ENCODE data around the gene SPATA1. TPM values are rescaled to one million over a fixed set of nuclear protein-coding genes. Genes with fewer than 3 reads are reported as not detected.
"Not testable (repeated sequence)": the region's sequence is repeated elsewhere in the genome, so short reads cannot be mapped to it uniquely, and the experiment has no call there.

SPATA1 gene
- total RNA-seq, 1 donor from 2014 or later, result 1.2 TPM

- peaks cover 6% of the 10 kb centered on the region for H3K4me1 Mint-ChIP-seq (ENCODE audit: unreplicated experiment)
- H3K36me3 Mint-ChIP-seq (ENCODE audit: low read depth, unreplicated experiment), result peaks cover 21% of the 10 kb centered on the region
- no peak overlapping the region for H3K4me3 Mint-ChIP-seq (ENCODE audit: unreplicated experiment)
- H3K27ac Mint-ChIP-seq (ENCODE audit: unreplicated experiment), result peak overlapping the region; percentile 11
- no peaks in the 10 kb centered on the region for H3K9me3 Mint-ChIP-seq (ENCODE audit: unreplicated experiment)
- DNase-seq (ENCODE audit: low spot score), result no peak
- no peaks in the 10 kb centered on the region for H3K27me3 Mint-ChIP-seq (ENCODE audit: unreplicated experiment)
- no peak for TF ChIP-seq CTCF (IDR thresholded peaks at IDR 0.05; ENCODE audit: unreplicated experiment)
Observed at GRCh38 chr1:84583648-84584047, 77.5 kb downstream of the SPATA1 start.

DNA sequence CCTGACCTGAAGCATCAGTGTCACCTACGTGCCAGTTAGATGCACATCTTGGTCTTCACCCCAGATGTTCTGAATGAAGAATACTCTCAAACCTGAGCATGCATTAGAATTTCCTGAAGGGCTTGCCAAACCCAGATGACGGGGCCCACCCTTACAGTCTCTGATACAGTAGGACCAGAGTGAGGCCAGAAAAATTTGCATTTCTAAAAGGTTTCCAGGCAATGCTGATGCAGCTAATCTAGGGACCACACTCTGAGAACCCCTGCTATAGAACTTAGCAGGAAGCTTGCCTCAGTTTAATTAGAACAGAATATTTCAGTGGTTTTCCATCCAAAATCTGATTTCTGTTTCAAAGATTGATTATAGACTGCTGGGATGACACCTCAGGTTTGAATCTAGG lies 77.9 kb downstream of the SPATA1 start:
- DNase-seq (ENCODE audit: low spot score), result no peak
- H3K9me3 Mint-ChIP-seq (ENCODE audit: unreplicated experiment), result no peaks in the 10 kb centered on the region
- H3K27me3 Mint-ChIP-seq (ENCODE audit: unreplicated experiment), result no peaks in the 10 kb centered on the region
- peaks cover 21% of the 10 kb centered on the region for H3K36me3 Mint-ChIP-seq (ENCODE audit: low read depth, unreplicated experiment)
- H3K4me1 Mint-ChIP-seq (ENCODE audit: unreplicated experiment), result peaks cover 6% of the 10 kb centered on the region
- TF ChIP-seq CTCF (IDR thresholded peaks at IDR 0.05; ENCODE audit: unreplicated experiment), result no peak
- H3K27ac Mint-ChIP-seq (ENCODE audit: unreplicated experiment), result no peak overlapping the region
- H3K4me3 Mint-ChIP-seq (ENCODE audit: unreplicated experiment), result no peak overlapping the region

DNA sequence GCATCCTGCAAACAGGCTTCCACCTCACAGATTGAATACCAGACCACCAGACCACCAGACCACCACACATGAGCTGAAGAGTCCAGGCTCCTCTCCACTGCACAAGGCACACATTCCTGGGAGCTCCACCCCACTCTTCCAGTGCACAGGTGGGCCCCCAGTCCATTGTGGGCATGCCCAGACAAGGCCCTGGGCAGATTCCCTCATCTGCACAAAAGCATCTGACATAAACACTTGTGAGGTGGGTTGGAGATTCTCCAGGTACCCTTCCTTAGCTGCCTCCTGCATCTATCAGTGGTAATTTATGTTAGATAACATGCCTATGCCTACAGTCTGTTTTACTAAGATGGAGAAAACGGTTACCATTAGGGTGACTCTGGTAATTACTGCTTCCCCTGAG lies 79.6 kb downstream of the SPATA1 start:
- TF ChIP-seq CTCF (IDR thresholded peaks at IDR 0.05; ENCODE audit: unreplicated experiment), result no peak
- DNase-seq (ENCODE audit: low spot score), result no peak
- no peak overlapping the region for H3K4me3 Mint-ChIP-seq (ENCODE audit: unreplicated experiment)
- H3K27me3 Mint-ChIP-seq (ENCODE audit: unreplicated experiment), result no peaks in the 10 kb centered on the region
- no peaks in the 10 kb centered on the region for H3K9me3 Mint-ChIP-seq (ENCODE audit: unreplicated experiment)
- peaks cover 6% of the 10 kb centered on the region for H3K4me1 Mint-ChIP-seq (ENCODE audit: unreplicated experiment)
- peaks cover 21% of the 10 kb centered on the region for H3K36me3 Mint-ChIP-seq (ENCODE audit: low read depth, unreplicated experiment)
- H3K27ac Mint-ChIP-seq (ENCODE audit: unreplicated experiment), result no peak overlapping the region

DNA sequence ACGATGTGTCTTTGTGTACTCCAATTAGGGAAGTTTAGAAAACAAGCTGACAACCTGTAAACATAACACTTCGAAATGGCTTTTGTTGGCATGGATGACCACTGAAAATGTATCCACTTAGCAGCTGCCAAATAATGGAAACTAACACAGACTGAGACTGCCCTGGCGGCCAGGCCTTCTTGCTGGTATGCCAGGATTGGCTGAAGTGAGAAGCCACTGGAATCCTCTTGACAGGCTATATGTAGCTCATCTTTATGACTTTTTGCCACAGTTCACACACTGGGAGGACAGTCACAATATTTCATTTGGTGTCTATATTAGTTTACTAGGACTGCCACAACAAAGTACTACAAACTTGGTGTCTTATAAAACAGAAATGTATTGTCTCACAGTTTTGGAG lies 80.9 kb downstream of the SPATA1 start:
- H3K4me3 Mint-ChIP-seq (ENCODE audit: unreplicated experiment), result no peak overlapping the region
- no peak for TF ChIP-seq CTCF (IDR thresholded peaks at IDR 0.05; ENCODE audit: unreplicated experiment)
- H3K9me3 Mint-ChIP-seq (ENCODE audit: unreplicated experiment), result no peaks in the 10 kb centered on the region
- H3K36me3 Mint-ChIP-seq (ENCODE audit: low read depth, unreplicated experiment), result peaks cover 21% of the 10 kb centered on the region
- H3K27me3 Mint-ChIP-seq (ENCODE audit: unreplicated experiment), result no peaks in the 10 kb centered on the region
- no peak overlapping the region for H3K27ac Mint-ChIP-seq (ENCODE audit: unreplicated experiment)
- peaks cover 6% of the 10 kb centered on the region for H3K4me1 Mint-ChIP-seq (ENCODE audit: unreplicated experiment)
- no peak for DNase-seq (ENCODE audit: low spot score)

GRCh38 chr1:84594959-84595358 lies 88.8 kb downstream of the SPATA1 start:
- H3K27ac Mint-ChIP-seq (ENCODE audit: unreplicated experiment); H3K27me3 Mint-ChIP-seq (ENCODE audit: unreplicated experiment); H3K4me3 Mint-ChIP-seq (ENCODE audit: unreplicated experiment); DNase-seq (ENCODE audit: low spot score); H3K4me1 Mint-ChIP-seq (ENCODE audit: unreplicated experiment); H3K9me3 Mint-ChIP-seq (ENCODE audit: unreplicated experiment); H3K36me3 Mint-ChIP-seq (ENCODE audit: low read depth, unreplicated experiment): not testable (repeated sequence)

- H3K9me3 Mint-ChIP-seq (ENCODE audit: unreplicated experiment), result no peaks in the 10 kb centered on the region
- H3K27me3 Mint-ChIP-seq (ENCODE audit: unreplicated experiment), result peaks cover 4% of the 10 kb centered on the region
- H3K36me3 Mint-ChIP-seq (ENCODE audit: low read depth, unreplicated experiment), result no peaks in the 10 kb centered on the region
- peaks cover 4% of the 10 kb centered on the region for H3K4me1 Mint-ChIP-seq (ENCODE audit: unreplicated experiment)
- H3K4me3 Mint-ChIP-seq (ENCODE audit: unreplicated experiment), result no peak overlapping the region
- DNase-seq (ENCODE audit: low spot score), result no peak
- TF ChIP-seq CTCF (IDR thresholded peaks at IDR 0.05; ENCODE audit: unreplicated experiment), result no peak
- H3K27ac Mint-ChIP-seq (ENCODE audit: unreplicated experiment), result no peak overlapping the region
Observed at GRCh38 chr1:84597011-84597410, 90.8 kb downstream of the SPATA1 start.
